Kasumi-1 (cell line): Measurements from ENCODE around the gene MSRB2.
"Not testable (repeated sequence)": the region's sequence is repeated elsewhere in the genome, so short reads cannot be mapped to it uniquely, and the experiment has no call there.

Experiments used
- DNase-seq, 2 experiments: peaks; one replicate each; lab custom pipeline; 2025; lab: John Stamatoyannopoulos, UW

The MSRB2 gene

DNA sequence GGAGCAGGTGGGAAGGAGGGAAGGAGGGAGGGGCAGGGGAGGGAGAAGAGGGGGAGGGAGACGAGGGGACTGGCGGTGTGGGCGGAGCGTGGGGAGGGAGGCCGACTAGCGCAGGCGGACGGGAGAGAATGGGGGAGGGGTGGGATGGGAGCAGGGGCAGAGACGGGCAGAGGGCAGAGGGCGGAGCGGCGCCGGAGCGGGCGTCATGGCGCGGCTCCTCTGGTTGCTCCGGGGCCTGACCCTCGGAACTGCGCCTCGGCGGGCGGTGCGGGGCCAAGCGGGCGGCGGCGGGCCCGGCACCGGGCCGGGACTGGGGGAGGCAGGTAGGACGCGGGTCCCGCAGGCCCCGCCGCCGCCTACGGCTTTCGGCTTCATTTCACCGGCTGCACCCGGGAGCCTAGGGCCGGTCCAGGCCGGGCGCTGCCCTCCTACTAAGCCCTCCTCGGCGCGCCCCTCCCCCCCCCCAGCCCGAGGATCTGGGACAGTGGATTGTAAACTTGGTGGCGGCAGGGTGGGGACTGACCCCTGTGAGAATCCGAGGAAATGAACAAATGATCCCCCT lies at the start of gene MSRB2:
Gene MSRB2 (plus strand): TSS at position 176 of the 562 bp plus-strand sequence. CDS start 30 bp downstream, at position 206.
- peak; percentile 89 to 95 for DNase-seq

DNA sequence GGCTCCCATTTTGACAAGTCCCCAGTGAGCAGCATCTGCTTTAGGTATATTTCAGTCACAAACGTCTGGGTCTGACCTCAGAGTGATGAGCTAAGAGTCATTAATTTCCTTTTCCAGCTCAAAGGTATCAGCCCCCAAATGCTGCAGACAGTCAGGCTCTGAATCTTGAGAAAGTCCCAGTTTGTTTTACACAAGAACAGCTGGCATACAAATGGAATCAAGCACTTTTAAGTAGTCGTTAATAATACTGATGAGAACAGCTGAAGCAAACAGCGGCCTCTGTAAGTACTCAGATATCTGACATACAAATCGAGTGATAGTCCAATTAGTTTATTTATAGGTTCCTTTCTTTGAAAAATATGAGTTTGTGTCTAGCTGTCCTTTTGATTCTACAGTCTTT lies 49.4 kb upstream of the MSRB2 start:
- DNase-seq, result no peak

GRCh38 chr10:23047201-23048050 lies 48.0 kb upstream of the MSRB2 start:
- DNase-seq, result no peak

GRCh38 chr10:23048191-23048590 lies 47.2 kb upstream of the MSRB2 start:
- no peak for DNase-seq

DNA sequence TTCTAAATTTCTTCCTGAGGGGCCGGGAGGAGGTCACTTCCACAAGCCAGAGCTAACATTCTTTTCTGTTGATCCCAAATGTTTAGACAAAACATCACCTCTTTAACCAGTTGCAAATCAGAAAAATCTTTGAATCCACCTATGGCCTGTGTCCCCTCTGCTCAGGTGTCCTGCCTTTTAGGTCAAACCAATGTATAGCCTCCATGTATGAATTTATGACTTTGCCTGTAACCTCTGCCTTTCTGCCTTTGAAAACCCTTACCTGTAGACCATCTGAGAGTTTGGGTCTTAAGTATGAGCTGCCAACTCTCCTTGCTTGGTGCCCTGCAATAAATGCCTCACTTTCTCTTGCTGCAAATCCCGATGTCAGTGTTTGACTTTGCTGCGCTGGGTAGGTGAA lies 44.1 kb upstream of the MSRB2 start:
- no peak for DNase-seq

DNA sequence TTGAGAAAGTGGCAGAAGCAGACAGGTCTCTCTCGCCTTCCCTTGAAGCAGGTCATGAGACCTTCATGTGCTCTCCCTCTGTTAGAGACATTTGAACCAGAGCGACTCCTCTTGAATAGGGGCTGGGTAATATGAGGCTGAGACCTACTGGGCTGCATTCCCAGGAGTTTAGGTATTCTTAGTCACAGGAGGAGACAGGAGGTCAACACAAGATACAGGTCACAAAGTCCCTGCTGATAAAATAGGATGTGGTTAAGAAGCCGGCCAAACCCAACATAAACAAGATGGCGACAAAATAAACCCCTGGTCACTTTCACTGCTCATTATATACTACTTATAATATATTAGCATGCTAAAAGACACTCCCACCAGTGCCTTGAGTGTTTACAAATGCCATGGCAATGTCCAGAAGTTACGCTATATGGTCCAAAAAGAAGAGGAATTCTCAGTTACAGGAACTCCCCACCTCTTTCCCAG lies 43.5 kb upstream of the MSRB2 start:
- DNase-seq, result no peak

DNA sequence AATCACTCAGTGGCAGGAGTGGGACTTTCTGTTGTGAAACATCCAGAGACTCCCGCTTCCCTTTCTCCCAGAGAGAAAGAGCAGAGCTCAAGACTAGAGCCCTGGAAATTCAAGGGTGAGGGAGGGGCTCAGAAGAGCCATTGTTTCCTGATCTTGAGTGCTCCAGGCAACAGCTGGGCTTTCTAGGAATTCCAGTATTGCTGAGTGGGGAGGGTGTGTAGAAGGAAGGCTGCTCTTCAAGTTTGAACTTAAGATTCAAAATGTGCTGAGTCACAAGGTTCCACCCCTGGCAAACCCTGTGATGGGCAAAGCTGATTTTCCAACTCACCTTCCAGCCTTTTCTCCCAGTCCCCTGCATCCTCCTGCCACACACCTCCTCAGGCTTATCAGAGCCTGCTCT lies 42.3 kb upstream of the MSRB2 start:
- no peak for DNase-seq

DNA sequence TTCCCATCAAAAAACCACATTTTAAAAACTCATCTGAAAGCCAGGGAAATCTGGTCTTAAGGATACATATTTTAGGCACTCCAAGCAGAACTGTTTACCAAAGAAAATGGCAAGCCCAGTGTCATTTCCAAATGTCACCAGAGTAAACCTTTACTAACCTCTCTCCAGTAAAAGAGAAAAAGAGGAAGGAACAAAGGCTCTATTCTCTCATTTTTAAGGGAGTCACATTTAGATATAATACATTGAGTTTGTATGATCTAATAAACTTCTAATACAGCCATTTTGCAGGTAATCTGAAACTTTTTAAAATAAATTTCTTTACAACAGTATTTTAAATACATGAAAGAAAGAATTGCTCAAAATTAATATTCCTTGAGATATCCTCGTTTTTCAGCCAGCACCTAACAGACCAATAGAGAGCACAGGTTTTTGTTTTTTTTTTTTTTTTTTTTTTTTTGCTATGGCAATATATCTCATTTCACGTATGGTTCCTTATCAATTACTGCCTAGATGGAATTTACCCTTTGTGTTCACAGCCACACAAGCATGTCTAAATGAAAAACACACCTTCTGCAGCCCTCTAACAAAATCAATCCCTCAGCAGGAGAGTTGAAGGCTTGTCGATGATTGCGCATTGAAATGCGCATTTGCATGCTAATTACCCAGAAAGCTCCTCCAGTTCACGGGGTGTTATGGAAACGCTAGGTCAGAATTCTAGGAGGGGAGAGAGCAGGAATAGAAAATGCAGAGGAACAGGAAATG lies 39.8 kb upstream of the MSRB2 start:
- DNase-seq, result peak; percentile 26 to 45

DNA sequence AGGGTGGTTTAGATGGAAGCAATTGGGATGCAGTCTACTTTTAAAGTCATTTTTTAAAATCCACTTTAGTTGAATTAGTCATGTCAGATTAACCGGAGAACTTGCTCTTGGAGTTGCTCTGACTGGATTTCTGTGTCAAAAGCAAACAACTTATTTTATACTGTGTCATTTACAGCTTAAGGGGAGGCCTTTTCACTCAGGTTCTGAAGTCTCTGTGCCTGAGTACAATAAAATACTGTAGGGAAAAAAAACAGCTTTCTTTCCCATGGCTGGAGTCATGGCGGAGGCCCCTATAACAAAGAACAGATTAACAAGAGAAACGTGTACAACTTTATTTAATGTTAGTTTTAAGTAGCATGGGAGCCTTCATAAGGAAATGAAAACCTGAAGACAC lies 39.2 kb upstream of the MSRB2 start:
- DNase-seq, result no peak

DNA sequence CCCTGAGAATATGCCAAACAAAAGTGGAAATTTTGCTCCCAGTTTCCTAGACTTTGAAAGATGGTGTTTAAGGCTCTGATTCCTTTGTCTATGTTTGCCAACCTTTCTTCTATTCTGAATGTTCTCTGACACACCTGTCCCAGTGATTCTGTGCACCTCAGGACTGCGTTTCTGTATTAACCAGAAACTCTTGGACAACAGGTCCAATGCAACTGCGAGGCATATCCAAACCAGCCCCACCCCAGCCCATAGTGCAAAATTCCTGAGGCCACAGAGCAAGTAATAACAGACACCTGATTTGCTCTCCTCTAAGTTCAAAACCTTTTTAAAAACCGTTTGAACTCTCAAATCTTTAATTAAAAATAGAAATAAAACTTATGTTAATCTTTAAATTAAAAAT lies 37.0 kb upstream of the MSRB2 start:
- no peak for DNase-seq

GRCh38 chr10:23060918-23061317 lies 34.5 kb upstream of the MSRB2 start:
- no peak for DNase-seq

- no peak for DNase-seq
These were observed 32.1 kb upstream of the MSRB2 start for GRCh38 chr10:23063045-23063972.

DNA sequence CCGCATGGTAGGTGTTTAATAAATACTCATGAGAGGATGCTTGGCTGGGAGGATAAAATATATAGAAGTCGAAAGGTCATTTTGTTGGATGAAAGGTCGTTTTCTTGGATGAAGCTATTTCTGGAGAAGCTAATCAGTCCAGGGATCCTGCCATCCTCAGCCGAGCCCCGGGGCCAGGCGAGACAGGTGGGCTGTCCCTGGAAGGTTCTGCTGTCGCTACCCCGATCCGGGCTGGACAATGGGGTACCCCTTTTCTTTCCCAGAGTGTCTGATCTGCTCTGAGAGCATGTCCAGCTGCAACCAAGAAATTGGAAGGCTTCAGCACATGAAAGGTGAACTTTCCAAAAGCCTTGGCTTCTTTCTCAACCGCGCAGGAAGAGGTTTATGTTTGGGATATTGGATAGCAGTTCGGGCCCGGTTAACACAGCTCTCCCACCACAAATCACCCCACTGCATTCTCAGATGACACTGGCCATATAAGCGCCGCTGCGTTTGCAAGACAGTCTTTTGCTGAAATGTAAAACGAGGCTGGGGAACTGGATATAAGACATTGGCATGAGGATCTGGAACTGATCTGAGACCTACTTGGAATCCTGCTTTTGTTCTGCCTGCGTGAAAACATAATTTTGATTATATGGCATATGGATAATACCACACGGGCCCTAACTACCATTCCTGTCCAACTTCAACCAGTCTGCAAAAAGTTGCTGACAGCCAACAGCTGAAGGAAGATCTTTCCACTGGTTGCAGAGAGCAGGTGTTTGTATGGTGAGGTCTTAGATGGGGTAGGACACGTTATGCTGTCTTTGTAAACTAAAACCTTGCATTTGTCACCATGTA lies 31.2 kb upstream of the MSRB2 start:
- DNase-seq, result no peak

DNA sequence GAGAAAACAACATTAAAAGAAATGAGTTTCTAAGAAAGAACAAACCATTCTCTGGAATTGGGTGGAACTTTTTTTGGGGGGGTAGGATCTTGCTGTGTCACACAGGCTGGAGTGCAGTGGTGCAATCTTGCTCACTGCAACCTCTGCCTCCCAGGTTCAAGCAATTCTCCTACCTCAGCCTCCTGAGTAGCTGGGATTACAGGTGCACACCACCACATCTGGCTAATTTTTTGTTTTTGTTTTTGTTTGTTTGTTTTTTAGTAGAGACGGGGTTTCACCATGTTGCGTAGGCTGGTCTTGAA lies 30.6 kb upstream of the MSRB2 start:
- DNase-seq, result not testable (repeated sequence)

DNA sequence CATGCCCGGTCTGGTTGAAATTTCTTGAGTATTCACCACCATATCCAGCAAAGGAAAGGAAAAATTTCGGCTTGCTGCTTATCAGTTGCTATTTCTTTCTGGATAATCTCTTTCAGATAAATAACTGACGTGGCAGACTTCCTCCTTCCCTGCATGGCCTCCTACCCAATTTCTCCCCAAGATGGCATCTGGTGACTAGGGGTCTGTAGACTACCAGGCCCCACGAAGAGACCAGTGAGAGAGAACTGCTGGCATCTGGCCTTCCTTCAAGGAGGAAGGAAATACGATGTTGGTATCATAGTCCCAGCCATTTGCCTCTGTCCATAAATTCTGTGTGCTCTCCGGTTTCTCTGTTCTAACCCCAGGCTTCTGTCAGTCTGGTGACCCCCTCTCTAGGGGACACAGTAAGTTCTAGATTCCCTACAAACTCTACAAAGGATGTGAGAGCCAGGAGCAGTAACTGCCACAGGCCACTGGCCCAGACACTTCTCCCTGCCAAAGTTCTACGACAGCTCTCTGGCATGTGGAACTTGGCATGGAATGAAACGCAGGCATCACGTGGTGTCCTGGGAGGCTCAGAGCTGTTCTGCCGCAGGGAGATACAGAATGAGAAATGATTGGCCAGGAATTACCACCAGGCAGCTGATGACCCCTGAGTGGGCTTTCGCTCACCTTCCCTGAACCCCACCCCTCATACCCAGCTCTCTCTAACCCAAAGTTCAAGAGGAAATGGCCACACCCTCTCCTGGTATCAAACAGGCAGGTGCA lies 30.0 kb upstream of the MSRB2 start:
- no peak for DNase-seq

DNA sequence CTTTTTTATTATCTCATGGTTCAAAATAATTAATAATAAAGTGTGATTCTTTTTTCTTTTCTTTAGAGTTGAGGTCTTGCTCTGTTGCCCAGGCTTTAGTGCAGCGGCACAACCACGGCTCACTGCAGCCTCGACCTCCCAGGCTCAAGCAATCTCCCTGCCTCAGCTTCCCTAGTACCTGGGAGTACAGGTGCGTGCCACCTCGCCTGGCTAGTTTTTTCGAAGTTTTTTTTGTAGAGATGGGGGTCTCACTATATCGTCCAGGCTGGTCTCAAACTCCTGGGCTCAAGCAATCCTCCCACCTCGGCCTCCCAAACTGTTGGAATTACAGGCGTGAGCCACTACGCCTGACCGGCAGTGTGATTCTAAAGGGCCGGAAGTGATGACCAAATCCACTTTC lies 28.0 kb upstream of the MSRB2 start:
- DNase-seq, result no peak

GRCh38 chr10:23067939-23068775 lies 27.2 kb upstream of the MSRB2 start:
- peak; percentile 67 to 76 for DNase-seq

- no peak for DNase-seq
These were observed 26.2 kb upstream of the MSRB2 start for GRCh38 chr10:23069019-23069815.
